ENCODE measurements around the gene CRTAP. TPM values are rescaled to one million over a fixed set of nuclear protein-coding genes. Genes with fewer than 3 reads are reported as not detected.

The CRTAP gene
- total and polyA plus RNA-seq, 2 of the 13 experiments (the other 11 are each of a cell fraction or from before 2014, with no cell fraction given), result 54.2 to 119 TPM

DNA sequence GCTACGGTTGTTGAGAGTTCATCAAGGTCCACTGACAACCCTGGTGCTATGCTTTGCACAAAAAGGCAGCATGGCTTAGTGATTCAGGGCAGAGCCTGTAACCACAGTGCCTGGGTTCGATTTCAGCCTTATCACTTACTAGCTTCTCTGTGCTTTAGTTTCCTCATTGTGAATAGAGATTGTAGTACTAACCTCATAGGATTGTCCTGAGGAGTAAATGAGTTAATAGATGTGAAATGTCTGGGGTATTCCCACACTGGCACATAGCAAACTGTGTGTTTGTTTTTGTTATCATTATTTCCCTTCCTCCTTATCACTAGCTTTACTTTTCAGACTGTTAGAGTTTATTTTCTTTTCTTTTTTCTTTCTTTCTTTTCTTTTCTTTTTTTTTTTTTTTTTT, 16.3 kb downstream of the CRTAP start:
- DNase-seq (ENCODE audit: low spot score), result no peak
- Histone ChIP-seq H3K9me3 (ENCODE audit: low read length) (no peaks in the 10 kb centered on the region), H3K79me2 (ENCODE audit: insufficient read depth, low read length) (no peaks in the 10 kb centered on the region), H4K20me1 (ENCODE audit: insufficient read depth, low read length) (no peaks in the 10 kb centered on the region), H3K9ac (ENCODE audit: insufficient read depth, low read depth, low read length) (no peak overlapping the region), H3K27me3 (ENCODE audit: control insufficient read depth in 1 of 2, insufficient read depth in 2 of 2, low read length in 2 of 2) (no peaks in the 10 kb centered on the region), H3K4me1 (ENCODE audit: insufficient read depth, low read length) (no peaks in the 10 kb centered on the region), H3K27ac (ENCODE audit: extremely low read length, insufficient read depth, low read length) (no peak overlapping the region), H3K36me3 (replicated peaks in 1 of 2; ENCODE audit: control insufficient read depth in 1 of 2, insufficient read depth in 2 of 2, low read length in 2 of 2) (peaks cover 4 to 36% of the 10 kb centered on the region in 2 experiments; a peak in 4 of 5 replicates), H3K4me2 (ENCODE audit: low read depth, low read length) (no peak overlapping the region), H3K4me3 (replicated peaks in 1 of 3; ENCODE audit: insufficient read depth in 1 of 3, low read depth in 2 of 3, low read length in 3 of 3) (no peak overlapping the region), H2AFZ (ENCODE audit: low read length) (no peak overlapping the region)
- no peak for TF ChIP-seq ZNF382 (CRISPR knock-in tag; IDR thresholded peaks at IDR 0.05; ENCODE audit: borderline replicate concordance)
- TF ChIP-seq ZNF468 (CRISPR knock-in tag; IDR thresholded peaks at IDR 0.05), result no peak
- no peak for TF ChIP-seq ZNF354B (CRISPR knock-in tag; IDR thresholded peaks at IDR 0.05)
- TF ChIP-seq, protein P1, sequence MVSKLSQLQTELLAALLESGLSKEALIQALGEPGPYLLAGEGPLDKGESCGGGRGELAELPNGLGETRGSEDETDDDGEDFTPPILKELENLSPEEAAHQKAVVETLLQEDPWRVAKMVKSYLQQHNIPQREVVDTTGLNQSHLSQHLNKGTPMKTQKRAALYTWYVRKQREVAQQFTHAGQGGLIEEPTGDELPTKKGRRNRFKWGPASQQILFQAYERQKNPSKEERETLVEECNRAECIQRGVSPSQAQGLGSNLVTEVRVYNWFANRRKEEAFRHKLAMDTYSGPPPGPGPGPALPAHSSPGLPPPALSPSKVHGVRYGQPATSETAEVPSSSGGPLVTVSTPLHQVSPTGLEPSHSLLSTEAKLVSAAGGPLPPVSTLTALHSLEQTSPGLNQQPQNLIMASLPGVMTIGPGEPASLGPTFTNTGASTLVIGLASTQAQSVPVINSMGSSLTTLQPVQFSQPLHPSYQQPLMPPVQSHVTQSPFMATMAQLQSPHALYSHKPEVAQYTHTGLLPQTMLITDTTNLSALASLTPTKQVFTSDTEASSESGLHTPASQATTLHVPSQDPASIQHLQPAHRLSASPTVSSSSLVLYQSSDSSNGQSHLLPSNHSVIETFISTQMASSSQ (IDR thresholded peaks at IDR 0.05; ENCODE audit: low read depth), result no peak
- TF ChIP-seq, protein P1 (CRISPR knock-in tag; IDR thresholded peaks at IDR 0.05; ENCODE audit: borderline replicate concordance), result no peak
- TF ChIP-seq SPEN (CRISPR knock-in tag; IDR thresholded peaks at IDR 0.05; ENCODE audit: low read depth), result no peak
- no peak for TF ChIP-seq ZBTB1 (CRISPR knock-in tag; IDR thresholded peaks at IDR 0.05; ENCODE audit: borderline replicate concordance)
- TF ChIP-seq KLF9 (CRISPR knock-in tag; IDR thresholded peaks at IDR 0.05; ENCODE audit: low read depth), result no peak
- no peak for TF ChIP-seq ZSCAN21 (CRISPR knock-in tag; IDR thresholded peaks at IDR 0.05; ENCODE audit: borderline replicate concordance)
- TF ChIP-seq, protein P2, sequence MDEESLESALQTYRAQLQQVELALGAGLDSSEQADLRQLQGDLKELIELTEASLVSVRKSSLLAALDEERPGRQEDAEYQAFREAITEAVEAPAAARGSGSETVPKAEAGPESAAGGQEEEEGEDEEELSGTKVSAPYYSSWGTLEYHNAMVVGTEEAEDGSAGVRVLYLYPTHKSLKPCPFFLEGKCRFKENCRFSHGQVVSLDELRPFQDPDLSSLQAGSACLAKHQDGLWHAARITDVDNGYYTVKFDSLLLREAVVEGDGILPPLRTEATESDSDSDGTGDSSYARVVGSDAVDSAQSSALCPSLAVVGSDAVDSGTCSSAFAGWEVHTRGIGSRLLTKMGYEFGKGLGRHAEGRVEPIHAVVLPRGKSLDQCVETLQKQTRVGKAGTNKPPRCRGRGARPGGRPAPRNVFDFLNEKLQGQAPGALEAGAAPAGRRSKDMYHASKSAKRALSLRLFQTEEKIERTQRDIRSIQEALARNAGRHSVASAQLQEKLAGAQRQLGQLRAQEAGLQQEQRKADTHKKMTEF (CRISPR knock-in tag; IDR thresholded peaks at IDR 0.05), result no peak
- no peak for TF ChIP-seq ZNF501 (CRISPR knock-in tag; IDR thresholded peaks at IDR 0.05)
- no peak for TF ChIP-seq TEAD2 (CRISPR knock-in tag; IDR thresholded peaks at IDR 0.05)
- TF ChIP-seq FOSL2 (CRISPR knock-in tag; IDR thresholded peaks at IDR 0.05), result no peak
- no peak for TF ChIP-seq HNRNPL (IDR thresholded peaks at IDR 0.05; ENCODE audit: low read depth, low read length)
- no peak for TF ChIP-seq NR3C1 (CRISPR knock-in tag; IDR thresholded peaks at IDR 0.05)
- no peak for TF ChIP-seq NFRKB (IDR thresholded peaks at IDR 0.05)
- TF ChIP-seq, protein P3, sequence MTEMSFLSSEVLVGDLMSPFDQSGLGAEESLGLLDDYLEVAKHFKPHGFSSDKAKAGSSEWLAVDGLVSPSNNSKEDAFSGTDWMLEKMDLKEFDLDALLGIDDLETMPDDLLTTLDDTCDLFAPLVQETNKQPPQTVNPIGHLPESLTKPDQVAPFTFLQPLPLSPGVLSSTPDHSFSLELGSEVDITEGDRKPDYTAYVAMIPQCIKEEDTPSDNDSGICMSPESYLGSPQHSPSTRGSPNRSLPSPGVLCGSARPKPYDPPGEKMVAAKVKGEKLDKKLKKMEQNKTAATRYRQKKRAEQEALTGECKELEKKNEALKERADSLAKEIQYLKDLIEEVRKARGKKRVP (CRISPR knock-in tag; IDR thresholded peaks at IDR 0.05), result no peak
- TF ChIP-seq FLYWCH1 (CRISPR knock-in tag; IDR thresholded peaks at IDR 0.05), result no peak
- TF ChIP-seq SIX4 (CRISPR knock-in tag; IDR thresholded peaks at IDR 0.05), result no peak
- TF ChIP-seq ZNF550 (CRISPR knock-in tag; IDR thresholded peaks at IDR 0.05; ENCODE audit: borderline replicate concordance), result no peak
- intact Hi-C loops (cut with micrococcal nuclease; ENCODE audit: unreplicated experiment), result loop anchor here (2.0 to 10.0 kb wide), 2 partner anchors 189 to 655 kb away; no protein-coding TSS in a partner anchor
- FAIRE-seq, result no peak
- CTCF ChIA-PET (ENCODE audit: low intra/inter-chr PET ratio, low total read pairs), result no interaction called here
- no peak for ATAC-seq
- 62% methylated on average over 2 of the region's 2 CpGs for WGBS (ENCODE audit: low lambda C conversion rate)
- in situ Hi-C loops (cut with HindIII; ENCODE audit: extremely low pct_ligation_motif_present, low pct_unique_long_range_greater_than_20kb), result loop anchor here (5.0 kb wide), 1 partner anchor 242 kb away; no protein-coding TSS in a partner anchor
- BruUV-seq (replicated peaks), result no TSS peak
- POLR2A ChIA-PET, result no interaction called here

Data from HepG2 (cell line).